KMS-11 (cell line): Measurements from ENCODE around the gene SLC29A3.

Source experiments
- H2AFZ ChIP-seq: fragments of 200-600 bp; sonication (generic); 2 replicates; pipeline ENCODE4 v1.6.1; 2016; ENCODE audit warnings: antibody characterized with exemption, mixed run types, low read depth
- H3K27ac ChIP-seq: fragments of 200-600 bp; sonication (generic); 2 replicates; pipeline ENCODE4 v1.6.1; 2016; ENCODE audit warnings: mild to moderate bottlenecking, mixed run types
- H3K27me3 ChIP-seq: fragments of 200-600 bp; sonication (generic); 2 replicates; pipeline ENCODE4 v1.6.1; 2017; ENCODE audit warnings: mild to moderate bottlenecking, low read depth, mixed run types, moderate library complexity; ENCODE audit not compliant: insufficient read depth
- H3K36me3 ChIP-seq: fragments of 200-600 bp; sonication (generic); 2 replicates; pipeline ENCODE4 v1.6.1; 2017; ENCODE audit warnings: mild to moderate bottlenecking, mixed run types; ENCODE audit not compliant: insufficient read depth
- H3K4me1 ChIP-seq: fragments of 200-600 bp; sonication (generic); 2 replicates; pipeline ENCODE4 v1.6.1; 2016; ENCODE audit warnings: mild to moderate bottlenecking, low read depth, mixed run types; ENCODE audit not compliant: poor library complexity, severe bottlenecking
- H3K4me2 ChIP-seq: fragments of 200-600 bp; sonication (generic); 2 replicates; pipeline ENCODE4 v1.7.0; 2016; ENCODE audit warnings: mild to moderate bottlenecking, mixed run types
- H3K4me3 ChIP-seq: fragments of 200-600 bp; sonication (generic); IDR thresholded peaks from 2 replicates; pipeline ENCODE4 v1.6.1; 2017; ENCODE audit warnings: low read depth, low read length, mixed read lengths; ENCODE audit not compliant: insufficient read depth
- H3K79me2 ChIP-seq: fragments of 200-600 bp; sonication (generic); 2 replicates; pipeline ENCODE4 v1.6.1; 2016; ENCODE audit warnings: low read depth, mixed run types; ENCODE audit not compliant: insufficient read depth
- H3K9ac ChIP-seq: fragments of 200-600 bp; sonication (generic); 2 replicates; pipeline ENCODE4 v1.6.1; 2016; ENCODE audit warnings: mild to moderate bottlenecking, mixed run types
- H4K20me1 ChIP-seq: fragments of 200-600 bp; sonication (generic); 2 replicates; pipeline ENCODE4 v1.6.1; 2016; ENCODE audit warnings: mild to moderate bottlenecking, mixed run types; ENCODE audit not compliant: insufficient read depth
- CTCF ChIP-seq: fragments of 200-600 bp; sonication (generic); conservative IDR thresholded peaks from 2 replicates; pipeline ENCODE4 v1.6.1; 2017; ENCODE audit warnings: low read depth, mild to moderate bottlenecking, antibody characterized with exemption, low read length, moderate library complexity, mixed read lengths

Gene SLC29A3

GRCh38 chr10:71378336-71379117, 59.5 kb downstream of the SLC29A3 start:
- TF ChIP-seq CTCF: no peak
- H2AFZ ChIP-seq: no peak overlapping the region
- H3K4me3 ChIP-seq: no peak overlapping the region
- no peaks in the 10 kb centered on the region; the same call in 1 of the 2 replicates for H3K27me3 ChIP-seq
- H3K36me3 ChIP-seq: no peaks in the 10 kb centered on the region
- no peak overlapping the region for H3K27ac ChIP-seq
- H3K9ac ChIP-seq: no peak overlapping the region
- H3K4me1 ChIP-seq: peaks cover 5% of the 10 kb centered on the region
- no peak overlapping the region for H3K4me2 ChIP-seq
- H3K79me2 ChIP-seq: no peaks in the 10 kb centered on the region
- no peaks in the 10 kb centered on the region for H4K20me1 ChIP-seq

- TF ChIP-seq CTCF: no peak
- Histone ChIP-seq H3K4me2 (no peak overlapping the region), H2AFZ (no peak overlapping the region), H3K9ac (no peak overlapping the region), H3K36me3 (no peaks in the 10 kb centered on the region), H3K4me3 (no peak overlapping the region), H3K27me3 (no peaks in the 10 kb centered on the region; the same call in 1 of the 2 replicates), H4K20me1 (no peaks in the 10 kb centered on the region), H3K4me1 (peaks cover 5% of the 10 kb centered on the region), H3K79me2 (no peaks in the 10 kb centered on the region), H3K27ac (no peak overlapping the region)
Measured at GRCh38 chr10:71379118-71379766, 60.2 kb downstream of the SLC29A3 start.

- no peak overlapping the region for H2AFZ ChIP-seq
- no peak overlapping the region for H3K4me3 ChIP-seq
- no peak overlapping the region for H3K27ac ChIP-seq
- no peak overlapping the region for H3K4me2 ChIP-seq
- no peaks in the 10 kb centered on the region for H3K79me2 ChIP-seq
- H3K36me3 ChIP-seq: no peaks in the 10 kb centered on the region
- no peak for TF ChIP-seq CTCF
- H4K20me1 ChIP-seq: no peaks in the 10 kb centered on the region
- no peaks in the 10 kb centered on the region; the same call in 1 of the 2 replicates for H3K27me3 ChIP-seq
- H3K4me1 ChIP-seq: peaks cover 5% of the 10 kb centered on the region
- no peak overlapping the region for H3K9ac ChIP-seq
Measured at GRCh38 chr10:71380841-71381240, 61.8 kb downstream of the SLC29A3 start.

- H2AFZ ChIP-seq: no peak overlapping the region
- H3K36me3 ChIP-seq: no peaks in the 10 kb centered on the region
- no peak overlapping the region for H3K4me3 ChIP-seq
- H3K79me2 ChIP-seq: no peaks in the 10 kb centered on the region
- no peaks in the 10 kb centered on the region; the same call in 1 of the 2 replicates for H3K27me3 ChIP-seq
- no peaks in the 10 kb centered on the region for H4K20me1 ChIP-seq
- H3K9ac ChIP-seq: no peak overlapping the region
- no peak overlapping the region for H3K27ac ChIP-seq
- no peak for TF ChIP-seq CTCF
- peaks cover 5% of the 10 kb centered on the region for H3K4me1 ChIP-seq
- no peak overlapping the region for H3K4me2 ChIP-seq
Measured at GRCh38 chr10:71381611-71382010, 62.6 kb downstream of the SLC29A3 start.
